HL-60 (cell line): Measurements from ENCODE around the gene HMCN1.

Experiments
- DNase-seq, 2 experiments: peaks; one replicate each; pipeline ENCODE4 v3.0.0-alpha.2; 2010 to 2020; ENCODE audit warnings: low read depth in 1 of 2, low spot score in 1 of 2
- H3K27ac ChIP-seq: fragments of 250-450 bp; sonication (Bioruptor Pico); replicated peaks from 2 replicates; pipeline ENCODE4 v1.5.1; 2020; ENCODE audit warnings: mild to moderate bottlenecking, moderate library complexity
- H3K27me3 ChIP-seq: fragments of 250-450 bp; sonication (Bioruptor Pico); 2 replicates; pipeline ENCODE4 v1.5.1; 2021; ENCODE audit warnings: mild to moderate bottlenecking, moderate library complexity; ENCODE audit not compliant: insufficient read depth, poor library complexity, severe bottlenecking
- H3K4me3 ChIP-seq: replicated peaks from 2 replicates; pipeline ENCODE4 v1.5.1; 2011; ENCODE audit warnings: mild to moderate bottlenecking, control low read depth, low read length; ENCODE audit not compliant: insufficient read depth
- GABPA ChIP-seq: IDR thresholded peaks from 2 replicates; pipeline ENCODE4 v1.6.1; 2012; ENCODE audit warnings: low read depth
- POLR2AphosphoS5 ChIP-seq: IDR thresholded peaks from 2 replicates; pipeline ENCODE4 v1.6.1; 2012; ENCODE audit warnings: low read depth
- SPI1 ChIP-seq: IDR thresholded peaks from 2 replicates; pipeline ENCODE4 v1.6.1; 2012; ENCODE audit warnings: low read depth, mild to moderate bottlenecking, borderline replicate concordance
- TF ChIP-seq, protein P1 (sequence below): IDR thresholded peaks from 2 replicates; pipeline ENCODE4 v1.6.1; 2012; ENCODE audit warnings: low read depth; ENCODE audit not compliant: insufficient replicate concordance
- TF ChIP-seq, protein P2 (sequence below): IDR thresholded peaks from one replicate; pipeline ENCODE4 v1.5.1; 2011; ENCODE audit warnings: low read length, control low read depth, inconsistent platforms; ENCODE audit not compliant: insufficient read depth

HMCN1 gene

DNA sequence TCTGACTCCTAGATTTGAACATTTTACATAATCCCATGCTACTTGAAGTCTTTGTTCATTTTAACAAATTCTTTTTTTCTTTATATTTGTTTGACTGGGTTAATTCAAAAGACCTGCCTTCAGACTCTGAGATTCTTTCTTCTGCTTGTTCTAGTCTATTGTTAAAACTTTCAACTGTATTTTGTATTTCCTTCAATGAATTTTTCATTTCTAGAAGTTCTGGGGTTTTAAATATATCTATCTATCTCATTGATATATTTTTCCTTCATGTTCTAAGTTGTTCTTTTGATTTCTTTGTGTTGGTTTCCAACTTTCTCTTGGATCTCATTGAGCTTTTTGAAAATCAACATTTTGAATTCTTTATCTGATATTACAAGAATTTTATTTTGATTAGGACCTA is 64.3 kb downstream of the HMCN1 start:
- H3K4me3 ChIP-seq = no peak overlapping the region
- no peak for DNase-seq
- no peak overlapping the region for H3K27ac ChIP-seq
- peaks cover 2% of the 10 kb centered on the region for H3K27me3 ChIP-seq
- TF ChIP-seq, protein P1, sequence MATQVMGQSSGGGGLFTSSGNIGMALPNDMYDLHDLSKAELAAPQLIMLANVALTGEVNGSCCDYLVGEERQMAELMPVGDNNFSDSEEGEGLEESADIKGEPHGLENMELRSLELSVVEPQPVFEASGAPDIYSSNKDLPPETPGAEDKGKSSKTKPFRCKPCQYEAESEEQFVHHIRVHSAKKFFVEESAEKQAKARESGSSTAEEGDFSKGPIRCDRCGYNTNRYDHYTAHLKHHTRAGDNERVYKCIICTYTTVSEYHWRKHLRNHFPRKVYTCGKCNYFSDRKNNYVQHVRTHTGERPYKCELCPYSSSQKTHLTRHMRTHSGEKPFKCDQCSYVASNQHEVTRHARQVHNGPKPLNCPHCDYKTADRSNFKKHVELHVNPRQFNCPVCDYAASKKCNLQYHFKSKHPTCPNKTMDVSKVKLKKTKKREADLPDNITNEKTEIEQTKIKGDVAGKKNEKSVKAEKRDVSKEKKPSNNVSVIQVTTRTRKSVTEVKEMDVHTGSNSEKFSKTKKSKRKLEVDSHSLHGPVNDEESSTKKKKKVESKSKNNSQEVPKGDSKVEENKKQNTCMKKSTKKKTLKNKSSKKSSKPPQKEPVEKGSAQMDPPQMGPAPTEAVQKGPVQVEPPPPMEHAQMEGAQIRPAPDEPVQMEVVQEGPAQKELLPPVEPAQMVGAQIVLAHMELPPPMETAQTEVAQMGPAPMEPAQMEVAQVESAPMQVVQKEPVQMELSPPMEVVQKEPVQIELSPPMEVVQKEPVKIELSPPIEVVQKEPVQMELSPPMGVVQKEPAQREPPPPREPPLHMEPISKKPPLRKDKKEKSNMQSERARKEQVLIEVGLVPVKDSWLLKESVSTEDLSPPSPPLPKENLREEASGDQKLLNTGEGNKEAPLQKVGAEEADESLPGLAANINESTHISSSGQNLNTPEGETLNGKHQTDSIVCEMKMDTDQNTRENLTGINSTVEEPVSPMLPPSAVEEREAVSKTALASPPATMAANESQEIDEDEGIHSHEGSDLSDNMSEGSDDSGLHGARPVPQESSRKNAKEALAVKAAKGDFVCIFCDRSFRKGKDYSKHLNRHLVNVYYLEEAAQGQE = no peak
- TF ChIP-seq, protein P2, sequence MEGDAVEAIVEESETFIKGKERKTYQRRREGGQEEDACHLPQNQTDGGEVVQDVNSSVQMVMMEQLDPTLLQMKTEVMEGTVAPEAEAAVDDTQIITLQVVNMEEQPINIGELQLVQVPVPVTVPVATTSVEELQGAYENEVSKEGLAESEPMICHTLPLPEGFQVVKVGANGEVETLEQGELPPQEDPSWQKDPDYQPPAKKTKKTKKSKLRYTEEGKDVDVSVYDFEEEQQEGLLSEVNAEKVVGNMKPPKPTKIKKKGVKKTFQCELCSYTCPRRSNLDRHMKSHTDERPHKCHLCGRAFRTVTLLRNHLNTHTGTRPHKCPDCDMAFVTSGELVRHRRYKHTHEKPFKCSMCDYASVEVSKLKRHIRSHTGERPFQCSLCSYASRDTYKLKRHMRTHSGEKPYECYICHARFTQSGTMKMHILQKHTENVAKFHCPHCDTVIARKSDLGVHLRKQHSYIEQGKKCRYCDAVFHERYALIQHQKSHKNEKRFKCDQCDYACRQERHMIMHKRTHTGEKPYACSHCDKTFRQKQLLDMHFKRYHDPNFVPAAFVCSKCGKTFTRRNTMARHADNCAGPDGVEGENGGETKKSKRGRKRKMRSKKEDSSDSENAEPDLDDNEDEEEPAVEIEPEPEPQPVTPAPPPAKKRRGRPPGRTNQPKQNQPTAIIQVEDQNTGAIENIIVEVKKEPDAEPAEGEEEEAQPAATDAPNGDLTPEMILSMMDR = no peak
- TF ChIP-seq GABPA (no peak), POLR2AphosphoS5 (no peak), SPI1 (no peak)

DNA sequence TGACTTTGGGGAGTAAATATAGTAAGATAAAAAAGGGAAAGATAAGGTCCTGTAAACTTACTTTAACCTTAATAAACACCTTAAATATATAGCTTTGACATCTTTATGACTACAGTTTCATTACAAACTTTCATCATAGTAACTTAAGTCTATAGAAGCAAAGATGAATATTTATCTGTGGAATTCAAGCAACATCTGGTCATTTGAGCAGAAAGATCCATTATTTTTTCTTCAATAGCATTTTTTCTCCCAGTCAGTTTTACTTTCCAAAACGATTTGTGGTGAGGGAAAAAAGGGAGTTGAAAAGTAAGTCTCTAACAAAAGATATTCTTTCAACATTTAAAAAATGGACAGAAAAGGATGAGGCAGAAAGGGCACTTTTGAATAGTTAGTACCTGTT is 69.0 kb downstream of the HMCN1 start:
- no peak for DNase-seq
- TF ChIP-seq SPI1 = peak; percentile 9; the same call in 1 of the 2 replicates
- no peak for TF ChIP-seq POLR2AphosphoS5
- H3K27me3 ChIP-seq = peaks cover 4% of the 10 kb centered on the region
- H3K27ac ChIP-seq = no peak overlapping the region
- H3K4me3 ChIP-seq = no peak overlapping the region

DNA sequence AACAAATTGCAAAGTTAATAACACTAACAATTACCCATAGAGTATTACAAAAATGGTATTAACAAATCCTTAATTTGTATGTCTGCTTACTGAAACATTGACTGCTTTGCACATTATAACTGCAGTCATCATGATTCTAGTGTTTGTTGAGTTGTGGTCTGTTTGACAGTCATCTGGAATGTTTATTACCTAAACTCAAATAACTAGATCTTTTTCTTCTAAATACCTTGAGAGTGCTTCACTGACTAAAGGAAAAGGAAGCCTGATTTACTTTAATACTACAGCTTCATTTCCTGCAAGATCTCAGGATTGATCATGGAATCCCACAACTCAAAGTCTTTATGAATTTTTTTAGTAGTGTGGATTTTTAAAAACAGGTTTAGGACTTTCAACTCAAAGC is 70.0 kb downstream of the HMCN1 start:
- DNase-seq = no peak
- H3K4me3 ChIP-seq = no peak overlapping the region
- peaks cover 4% of the 10 kb centered on the region for H3K27me3 ChIP-seq
- TF ChIP-seq, protein P1 = no peak
- TF ChIP-seq GABPA = no peak
- TF ChIP-seq, protein P2 = no peak
- no peak for TF ChIP-seq POLR2AphosphoS5
- TF ChIP-seq SPI1 = no peak
- H3K27ac ChIP-seq = no peak overlapping the region

DNA sequence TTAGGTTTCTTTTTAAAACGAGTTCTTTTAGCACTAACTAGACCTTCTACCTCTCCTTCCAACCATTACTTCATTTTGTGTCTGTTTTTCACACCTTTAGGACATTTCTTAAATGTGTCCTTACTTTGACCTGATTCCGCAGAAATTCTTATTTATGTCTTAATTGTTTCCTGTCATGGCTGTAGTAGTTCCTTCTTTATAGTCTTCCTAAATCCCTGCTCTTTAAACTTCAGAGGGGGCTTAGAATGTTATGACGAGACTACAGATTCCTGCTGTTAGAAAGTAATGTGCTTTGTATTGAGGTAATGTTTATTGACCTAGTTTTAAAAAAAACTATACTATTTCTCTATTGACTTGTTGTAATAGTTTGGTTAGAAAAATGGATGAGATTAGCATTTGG is 70.4 kb downstream of the HMCN1 start:
- Histone ChIP-seq H3K27me3 (peaks cover 4% of the 10 kb centered on the region), H3K4me3 (no peak overlapping the region), H3K27ac (no peak overlapping the region)
- TF ChIP-seq, protein P1 = no peak
- no peak for TF ChIP-seq SPI1
- no peak for TF ChIP-seq GABPA
- TF ChIP-seq POLR2AphosphoS5 = no peak
- TF ChIP-seq, protein P2 = no peak
- DNase-seq = no peak
